Measurements from ENCODE around the gene AZIN2.

DNA sequence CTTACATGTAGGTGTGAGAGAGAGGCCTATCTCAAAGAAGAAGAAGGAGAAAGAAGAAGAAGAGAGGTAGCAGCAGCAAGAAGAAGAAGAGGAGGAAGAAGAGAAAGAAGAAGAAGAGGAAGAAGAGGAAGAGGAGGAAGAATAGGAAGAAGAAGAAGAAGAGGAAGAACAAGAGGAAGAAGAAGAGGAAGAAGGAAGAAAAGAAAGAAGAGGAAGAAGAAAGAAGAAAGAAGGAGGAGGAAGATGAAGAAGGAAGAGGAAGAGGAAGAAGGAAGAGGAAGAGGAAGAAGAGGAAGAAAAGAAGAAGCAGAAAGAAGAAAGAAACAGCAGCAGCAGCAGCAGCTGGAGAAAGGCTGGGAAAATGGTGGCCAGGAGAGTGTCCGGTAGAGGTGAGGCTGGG, 10.3 kb upstream of the AZIN2 start:
- TF ChIP-seq CTCF (conservative IDR thresholded peaks at IDR 0.05) (no peak), EZH2 (IDR thresholded peaks at IDR 0.05; ENCODE audit: low read depth) (no peak)

Data from PC-9 (cell line).